Activated T-helper 1 cell treated with anti-CD3 and anti-CD28 coated beads, Interleukin-2, amount 50 U/mL, for 16 hours (primary cell): ENCODE data around the gene TXN.

Source experiments
- DNase-seq, 2 donors: peaks; one replicate each; pipeline ENCODE4 v3.0.0-alpha.2; 2020; ENCODE audit warnings: low read depth in 1 of 2, low spot score in 1 of 2

The TXN gene

GRCh38 chr9:110256380-110257096, at the start of gene TXN:
TXN (minus strand) TSS chr9:110256507; CDS start chr9:110256435, 72 bp downstream.
- peak; percentile 54 to 77 for DNase-seq

- DNase-seq, result no peak
Observed at GRCh38 chr9:110303133-110303532, 46.8 kb upstream of the TXN start.

GRCh38 chr9:110298043-110298605, 41.8 kb upstream of the TXN start:
- no peak for DNase-seq

GRCh38 chr9:110293248-110293647, 36.9 kb upstream of the TXN start:
- no peak for DNase-seq

GRCh38 chr9:110291921-110292557, 35.7 kb upstream of the TXN start:
- no peak for DNase-seq

- no peak for DNase-seq
Observed at GRCh38 chr9:110290001-110290400, 33.7 kb upstream of the TXN start.

- DNase-seq, result no peak
Observed at GRCh38 chr9:110288503-110288902, 32.2 kb upstream of the TXN start.

- no peak for DNase-seq
Observed at GRCh38 chr9:110287289-110287680, 31.0 kb upstream of the TXN start.

GRCh38 chr9:110284211-110284844, 28.0 kb upstream of the TXN start:
- no peak for DNase-seq

GRCh38 chr9:110283751-110284150, 27.4 kb upstream of the TXN start:
- no peak for DNase-seq

GRCh38 chr9:110282739-110283081, 26.4 kb upstream of the TXN start:
- DNase-seq, result no peak

- no peak for DNase-seq
Observed at GRCh38 chr9:110282018-110282738, 25.9 kb upstream of the TXN start.

GRCh38 chr9:110278080-110278707, 21.9 kb upstream of the TXN start:
- DNase-seq, result no peak

GRCh38 chr9:110276781-110277180, 20.5 kb upstream of the TXN start:
- no peak for DNase-seq

GRCh38 chr9:110270211-110270995, 14.1 kb upstream of the TXN start:
- DNase-seq, result no peak

GRCh38 chr9:110266795-110267194, 10.5 kb upstream of the TXN start:
- no peak for DNase-seq

GRCh38 chr9:110261632-110262031, 5.3 kb upstream of the TXN start:
- no peak for DNase-seq

- no peak for DNase-seq
Observed at GRCh38 chr9:110260911-110261310, 4.6 kb upstream of the TXN start.

- DNase-seq, result no peak
Observed at GRCh38 chr9:110259566-110259965, 3.3 kb upstream of the TXN start.

- no peak for DNase-seq
Observed at GRCh38 chr9:110258690-110259091, 2.4 kb upstream of the TXN start.
